GM18867 (cell line): ENCODE measurements around the gene UBC.

Experiments
- ATAC-seq: cut with Tn5 transposase; IDR thresholded peaks from one replicate; pipeline ENCODE4 v1.9.1; 2021; ENCODE audit warnings: mild to moderate bottlenecking, moderate library complexity; ENCODE audit not compliant: unreplicated experiment

The UBC gene

GRCh38 chr12:124914392-124915238 is at the start of gene UBC:
UBC (minus strand) TSS chr12:124914650; CDS start chr12:124913771, 879 bp downstream.
- peak; percentile 37 for ATAC-seq

GRCh38 chr12:124963211-124963610 is 48.8 kb upstream of the UBC start:
- ATAC-seq, result no peak

DNA sequence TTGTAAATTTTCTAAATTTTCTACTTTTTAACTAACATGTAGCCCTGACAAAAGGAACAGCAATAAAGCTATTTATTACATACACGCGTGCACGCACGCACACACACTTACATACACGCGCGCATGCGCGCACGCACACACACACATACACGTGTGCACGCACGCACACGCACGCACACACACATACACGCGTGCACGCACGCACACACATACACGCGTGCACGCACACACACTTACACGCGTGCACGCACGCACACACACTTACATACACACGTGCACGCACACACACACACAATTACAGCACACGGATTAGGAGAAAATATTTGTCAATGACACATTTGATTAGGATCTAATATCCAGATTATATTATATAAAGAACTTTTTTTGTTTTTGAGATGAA is 46.6 kb upstream of the UBC start:
- no peak for ATAC-seq

GRCh38 chr12:124956571-124956970 is 42.1 kb upstream of the UBC start:
- no peak for ATAC-seq

- no peak for ATAC-seq
Observed at GRCh38 chr12:124954771-124955170, 40.3 kb upstream of the UBC start.

DNA sequence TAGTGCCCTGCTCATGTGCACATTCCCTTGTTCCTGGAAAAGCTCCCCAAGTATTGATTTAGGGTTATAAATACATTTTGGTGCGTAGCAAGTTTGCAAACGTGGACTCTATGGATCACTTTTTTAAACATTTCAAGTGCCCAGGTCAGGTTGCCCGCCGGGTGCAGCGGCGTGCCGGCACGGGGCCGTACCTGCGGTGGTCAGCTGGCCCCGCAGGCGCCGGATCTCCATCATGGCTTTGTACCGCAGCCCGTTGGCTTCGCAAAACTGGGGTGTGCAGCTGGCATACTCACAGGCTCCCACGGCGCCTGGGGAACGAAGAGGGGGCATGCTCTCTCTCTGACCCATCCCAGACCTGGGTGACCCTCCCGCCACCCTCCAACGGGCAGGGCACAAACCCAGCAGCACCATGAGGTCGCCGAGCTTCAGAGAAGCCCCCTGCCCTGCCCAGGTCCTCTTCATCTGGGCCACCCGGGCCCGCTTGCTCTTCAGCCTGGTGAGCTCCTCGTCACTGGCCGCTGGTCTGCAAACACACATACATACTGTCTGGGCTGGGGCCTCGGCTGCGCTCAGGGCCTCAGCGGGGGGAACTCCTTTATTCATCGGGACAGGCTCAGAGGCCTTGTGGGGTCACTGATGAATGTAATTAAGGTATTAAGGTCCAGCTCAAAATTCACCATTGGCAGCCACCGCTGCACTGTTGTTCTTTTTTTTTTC is 39.4 kb upstream of the UBC start:
- ATAC-seq, result no peak

- ATAC-seq, result no peak
Observed at GRCh38 chr12:124952801-124953200, 38.4 kb upstream of the UBC start.

GRCh38 chr12:124952295-124952694 is 37.8 kb upstream of the UBC start:
- ATAC-seq, result no peak

- ATAC-seq, result no peak
Observed at GRCh38 chr12:124949779-124950728, 35.6 kb upstream of the UBC start.

- ATAC-seq, result no peak
Observed at GRCh38 chr12:124949066-124949465, 34.6 kb upstream of the UBC start.

- no peak for ATAC-seq
Observed at GRCh38 chr12:124947561-124948398, 33.3 kb upstream of the UBC start.

DNA sequence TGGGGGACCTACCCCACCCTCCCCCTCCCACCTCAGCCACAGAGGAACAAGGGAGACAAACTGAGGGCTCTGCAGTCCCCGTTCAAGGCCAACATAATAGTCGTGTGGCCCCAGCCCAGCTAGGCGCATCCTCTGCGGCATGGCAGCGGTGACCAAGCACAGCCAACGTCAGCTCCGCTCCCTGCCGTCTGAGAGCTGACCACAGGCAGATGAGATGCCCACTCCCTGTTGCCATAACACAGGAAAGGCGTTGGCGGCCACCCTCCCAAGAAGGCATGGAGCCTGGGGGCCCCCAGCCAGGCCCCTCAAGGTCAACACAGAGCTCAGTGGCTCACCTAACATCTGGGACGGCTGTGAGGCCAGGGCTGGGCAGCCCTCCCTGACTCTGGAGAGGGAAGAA is 32.6 kb upstream of the UBC start:
- ATAC-seq, result no peak

GRCh38 chr12:124946447-124946793 is 32.0 kb upstream of the UBC start:
- no peak for ATAC-seq

DNA sequence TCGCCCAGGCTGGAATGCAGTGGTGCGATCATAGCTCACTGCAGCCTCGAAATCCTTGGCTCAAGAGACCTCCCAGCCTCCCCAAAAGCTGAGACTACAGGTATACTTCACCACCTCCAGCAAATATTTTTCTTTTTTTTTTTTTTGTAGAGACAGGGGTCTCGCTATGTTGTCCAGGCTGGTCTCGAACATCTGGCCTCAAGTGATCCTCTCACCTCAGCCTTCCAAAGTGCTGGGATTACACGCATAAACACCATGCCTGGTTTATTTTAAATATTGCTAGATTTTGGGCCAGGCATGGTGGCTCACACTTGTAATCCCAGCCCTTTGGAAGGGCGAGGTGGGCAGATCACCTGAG is 26.7 kb upstream of the UBC start:
- ATAC-seq, result no peak

DNA sequence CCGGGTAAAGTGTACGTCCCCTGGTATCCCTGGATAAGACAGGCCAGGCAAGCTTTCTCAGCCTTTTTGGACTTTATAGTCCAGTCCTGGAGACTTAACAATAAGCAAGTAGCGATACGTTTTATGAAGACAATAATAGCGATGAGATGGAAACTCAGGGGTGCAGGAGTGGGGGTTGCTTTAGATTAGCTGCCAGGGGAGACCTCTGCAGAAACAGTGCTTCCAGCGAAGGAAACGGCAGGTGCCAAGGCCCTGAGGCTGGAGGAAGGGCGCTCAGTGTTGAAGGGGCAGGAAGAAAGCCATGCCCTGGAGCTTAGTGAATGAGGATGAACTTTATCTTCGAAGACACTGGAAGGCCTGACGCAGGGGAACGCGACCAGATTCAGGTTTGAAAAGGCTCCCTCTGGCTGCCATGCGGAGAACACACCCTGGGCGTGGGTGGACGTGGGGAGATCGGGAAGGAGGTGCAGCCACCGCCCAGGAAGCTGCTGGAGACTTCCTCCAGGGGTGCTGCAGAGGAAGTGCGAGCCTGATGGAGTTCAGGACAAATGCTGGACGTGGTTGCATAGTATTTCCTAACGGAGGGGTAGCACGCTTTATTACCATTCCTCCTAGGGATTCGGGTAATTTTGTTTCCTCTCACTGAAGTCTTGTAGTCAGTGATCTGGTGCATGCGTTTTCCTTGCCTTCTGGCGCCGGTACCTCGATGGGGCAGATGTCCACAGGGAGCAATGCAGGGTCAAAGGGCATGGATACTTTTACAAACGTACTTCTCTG is 26.1 kb upstream of the UBC start:
- ATAC-seq, result peak; percentile 49

- peak; percentile 5 for ATAC-seq
Observed at GRCh38 chr12:124940143-124940392, 25.6 kb upstream of the UBC start.

DNA sequence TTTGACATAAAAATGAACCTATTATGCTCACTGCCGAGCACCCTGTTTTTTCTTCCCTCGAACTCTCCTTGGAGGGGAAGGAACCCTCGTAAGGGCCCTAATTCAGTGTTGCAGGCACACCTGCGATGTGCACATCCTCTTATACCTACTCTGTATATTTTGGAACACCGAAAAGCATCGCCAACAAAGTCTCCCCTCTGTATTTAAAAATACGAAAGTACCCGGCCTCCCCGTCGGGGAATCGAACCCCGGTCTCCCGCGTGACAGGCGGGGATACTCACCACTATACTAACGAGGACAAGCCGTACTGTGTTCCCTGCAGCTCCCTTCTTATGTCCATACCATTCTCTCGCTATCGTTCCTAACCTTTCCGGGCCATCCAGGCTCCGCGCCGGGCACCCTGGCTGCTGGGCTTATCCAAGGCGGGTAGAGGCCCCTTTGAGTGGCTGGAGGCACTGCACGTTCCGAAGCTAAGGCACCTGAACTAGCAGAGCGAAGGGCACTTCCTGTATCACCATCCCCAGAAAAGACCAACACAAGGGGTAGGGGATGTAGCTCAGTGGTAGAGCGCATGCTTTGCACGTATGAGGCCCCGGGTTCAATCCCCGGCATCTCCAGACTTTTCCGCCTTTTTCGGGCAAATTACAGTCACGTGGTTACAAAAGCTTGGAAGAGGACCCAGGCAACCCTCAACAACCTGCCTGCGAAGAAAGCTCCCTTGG is 25.1 kb upstream of the UBC start:
- ATAC-seq, result peak; percentile 67

- peak; percentile 29 for ATAC-seq
Observed at GRCh38 chr12:124939079-124939420, 24.6 kb upstream of the UBC start.

DNA sequence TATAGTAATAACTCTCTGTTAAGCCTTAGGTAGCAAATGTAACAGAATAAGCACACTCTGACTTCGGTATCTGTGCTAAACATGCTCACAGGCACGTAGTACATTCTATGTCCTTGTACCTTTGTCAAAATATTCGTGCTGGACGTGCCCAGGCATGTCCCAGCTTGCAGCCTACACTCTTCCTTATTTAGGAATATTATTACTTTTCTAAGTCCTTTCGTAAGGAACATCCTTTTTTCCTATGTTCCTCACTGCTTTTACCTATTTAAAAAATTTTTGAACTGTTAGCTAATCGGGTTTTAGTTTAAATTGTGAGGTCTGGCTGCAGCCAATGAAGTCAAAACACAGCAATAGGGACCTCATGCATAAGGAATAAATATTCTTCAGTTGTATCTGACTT is 24.1 kb upstream of the UBC start:
- no peak for ATAC-seq
